Aorta (tissue), 5 donors: ENCODE measurements around the gene CD200R1. TPM values are rescaled to one million over a fixed set of nuclear protein-coding genes. Genes with fewer than 3 reads are reported as not detected.

Experiments used
- ATAC-seq: fragments of 200-7000 bp; cut with Tn5 transposase; one replicate; pipeline ENCODE4 v1.9.1; 2022; ENCODE audit warnings: moderate library complexity; ENCODE audit not compliant: low FRiP score
- DNase-seq, 2 donors: peaks; one replicate each; pipeline ENCODE4 v3.0.0-alpha.2; 2020
- H3K27ac ChIP-seq, 2 donors: one replicate each; pipeline ENCODE4 v1.5.1; 2013; ENCODE audit warnings: low read length in 2 of 2, mild to moderate bottlenecking in 2 of 2, moderate library complexity in 2 of 2, control low read depth in 1 of 2, inconsistent platforms in 1 of 2, low read depth in 1 of 2
- H3K27me3 ChIP-seq, 2 donors: one replicate each; pipeline ENCODE4 v1.6.1; 2013; ENCODE audit warnings: control low read depth in 1 of 2, low read length in 1 of 2, mild to moderate bottlenecking in 1 of 2, moderate library complexity in 1 of 2; ENCODE audit not compliant: insufficient read depth in 2 of 2, control insufficient read depth in 1 of 2
- H3K36me3 ChIP-seq, 2 donors: one replicate each; pipeline ENCODE4 v1.6.1; 2013; ENCODE audit warnings: control low read depth in 1 of 2, low read length in 1 of 2, mild to moderate bottlenecking in 1 of 2; ENCODE audit not compliant: insufficient read depth in 2 of 2, control insufficient read depth in 1 of 2
- H3K4me1 ChIP-seq, 2 donors: one replicate each; pipeline ENCODE4 v1.6.1; 2013; ENCODE audit warnings: low read length in 2 of 2, control low read depth in 1 of 2, mild to moderate bottlenecking in 1 of 2, moderate library complexity in 1 of 2; ENCODE audit not compliant: insufficient read depth in 2 of 2, control insufficient read depth in 1 of 2
- H3K4me3 ChIP-seq, 2 donors: one replicate each; pipeline ENCODE4 v1.5.1; 2013; ENCODE audit warnings: low read length in 2 of 2, control low read depth in 1 of 2, mild to moderate bottlenecking in 1 of 2
- H3K9me3 ChIP-seq: one replicate; pipeline ENCODE4 v1.6.1; 2013; ENCODE audit warnings: mild to moderate bottlenecking, low read length; ENCODE audit not compliant: control insufficient read depth
- WGBS, 2 donors: extraction: QIAGEN DNeasy Blood & Tissue Kit; methylation state at CpG; one replicate each; pipeline ENCODE4 v1.1.7; 2013; 5-methylcytosine and 5-hydroxymethylcytosine counted together
- intact Hi-C, 2 donors: fragments of 100-400 bp; cut with DNase I; formaldehyde crosslinking; loops; one replicate each; pipeline versions ENCODE4 v1.14.2 to v1.15.0; 2022
- polyA plus RNA-seq, 2 donors: library from polyadenylated mRNA; stranded (reverse); fragments of 200-250 nt; gene quantifications; one replicate each; pipeline ENCODE4 v1.2.3, GENCODE V29; 2013
- total RNA-seq, 2 donors: library from RNA; stranded (reverse); fragmentation: NEBNext Ultra II Directional; extraction: Animal tissue kit (Norgen Biotek cat#: 25700); gene quantifications; one replicate each; pipeline ENCODE4 v1.2.1, GENCODE V29; 2021
- donor health status: healthy with polysubstance abuse.
- donor health status: Bipolar disorder and iron deficiency.
- donor health status: DM: no; HTN: no; CAD: no.
- donor health status: DM: no; HTN: no; CAD: no.
- donor health status: DM: yes; HTN: yes; CAD: no.

CD200R1 gene
- total and polyA plus RNA-seq, 4 donors: 0.18 to 6.5 (median 1.7) TPM

DNA sequence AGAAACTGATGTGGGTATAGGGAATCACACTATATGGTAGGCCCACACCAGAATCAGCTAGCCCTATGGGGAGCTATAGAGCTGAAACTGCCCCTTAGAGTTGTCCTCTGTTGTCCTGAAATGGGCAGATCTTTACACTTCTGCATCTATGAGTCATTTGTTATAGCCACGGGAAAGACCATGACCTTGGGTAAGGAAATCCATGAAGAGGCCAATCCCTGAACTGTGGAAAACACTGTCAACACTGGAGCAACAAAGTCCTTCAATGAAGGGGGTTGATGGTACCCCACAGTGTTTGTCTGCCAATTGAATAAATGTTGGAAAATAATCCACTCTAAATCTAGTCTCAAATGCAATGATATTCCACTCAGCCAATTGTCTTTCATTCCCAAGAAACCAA, 5.2 kb upstream of the CD200R1 start:
- ATAC-seq (no peak), DNase-seq (no peak)
- Histone ChIP-seq H3K27ac (no peak overlapping the region), H3K9me3 (no peaks in the 10 kb centered on the region), H3K4me3 (no peak overlapping the region), H3K4me1 (no peaks in the 10 kb centered on the region), H3K36me3 (no peaks in the 10 kb centered on the region), H3K27me3 (no peaks in the 10 kb centered on the region)
- intact Hi-C loops: loop anchor here in 1 of 2 donors (10.0 kb wide), 1 partner anchor 695 kb away; no protein-coding TSS in a partner anchor
- WGBS, 2 donors: 10 to 30% methylated on average over 1 of the region's 1 CpG

DNA sequence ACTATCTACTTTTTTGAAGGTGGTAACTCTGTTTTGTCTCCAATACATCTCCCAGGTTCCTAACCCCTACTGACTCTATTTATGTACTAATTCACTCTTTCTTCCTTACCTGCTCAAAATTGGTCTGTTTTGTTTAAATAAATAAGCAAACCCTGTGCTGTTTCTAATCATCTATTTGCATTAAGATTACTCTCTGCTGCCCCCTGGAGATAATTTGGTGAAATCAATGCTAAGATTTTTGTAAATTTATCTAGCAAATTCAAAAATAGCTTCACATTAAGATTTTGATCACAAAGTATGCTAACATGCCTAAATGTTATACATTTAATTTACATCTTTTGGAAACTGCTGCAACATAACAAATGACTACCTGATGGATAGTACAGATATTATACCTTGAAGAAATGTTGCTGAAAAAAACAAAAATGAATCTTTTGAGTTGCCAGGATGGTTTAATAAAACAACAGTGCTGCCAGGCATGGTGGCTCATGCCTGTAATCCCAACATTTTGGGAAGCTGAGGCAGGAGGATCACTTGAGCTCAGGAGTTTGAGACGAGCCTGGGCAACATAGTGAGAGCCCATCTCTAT, 4.4 kb upstream of the CD200R1 start:
- no peaks in the 10 kb centered on the region for H3K27me3 ChIP-seq
- no peak for DNase-seq
- no peaks in the 10 kb centered on the region for H3K36me3 ChIP-seq
- H3K9me3 ChIP-seq: no peaks in the 10 kb centered on the region
- H3K27ac ChIP-seq: no peak overlapping the region
- 57 to 73% methylated on average over 1 of the region's 1 CpG for WGBS, 2 donors
- intact Hi-C loops: loop anchor here (2.0 to 5.0 kb wide), 3 partner anchors 242 to 397 kb away; no protein-coding TSS in a partner anchor
- ATAC-seq: no peak
- H3K4me3 ChIP-seq: no peak overlapping the region
- H3K4me1 ChIP-seq: no peaks in the 10 kb centered on the region

DNA sequence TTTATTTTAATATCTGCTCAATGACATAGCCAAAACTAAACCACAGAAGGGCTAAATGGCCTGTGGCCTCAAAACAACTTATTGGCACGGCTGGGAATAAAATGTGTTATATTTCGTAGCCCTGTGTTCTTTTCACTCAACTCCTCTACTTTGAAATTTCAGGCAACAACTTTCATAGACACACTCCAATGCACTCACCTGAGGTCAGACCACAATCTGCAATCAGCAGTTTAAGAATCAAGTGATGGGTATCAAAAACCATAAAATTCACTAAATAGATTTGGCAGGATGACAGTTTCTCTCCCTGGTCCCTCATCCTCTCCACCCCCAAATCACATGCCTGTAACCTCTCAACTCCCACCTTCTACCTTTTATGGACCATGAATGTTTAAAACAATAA, 2.0 kb upstream of the CD200R1 start:
- no peaks in the 10 kb centered on the region for H3K4me1 ChIP-seq
- no peak overlapping the region for H3K27ac ChIP-seq
- intact Hi-C loops: loop anchor here (5.0 kb wide), 2 partner anchors 240 to 395 kb away; no protein-coding TSS in a partner anchor
- no peaks in the 10 kb centered on the region for H3K36me3 ChIP-seq
- H3K9me3 ChIP-seq: no peaks in the 10 kb centered on the region
- DNase-seq (no peak), ATAC-seq (no peak)
- 41 to 56% methylated on average over 2 of the region's 2 CpGs for WGBS, 2 donors
- H3K27me3 ChIP-seq: no peaks in the 10 kb centered on the region
- no peak overlapping the region for H3K4me3 ChIP-seq

DNA sequence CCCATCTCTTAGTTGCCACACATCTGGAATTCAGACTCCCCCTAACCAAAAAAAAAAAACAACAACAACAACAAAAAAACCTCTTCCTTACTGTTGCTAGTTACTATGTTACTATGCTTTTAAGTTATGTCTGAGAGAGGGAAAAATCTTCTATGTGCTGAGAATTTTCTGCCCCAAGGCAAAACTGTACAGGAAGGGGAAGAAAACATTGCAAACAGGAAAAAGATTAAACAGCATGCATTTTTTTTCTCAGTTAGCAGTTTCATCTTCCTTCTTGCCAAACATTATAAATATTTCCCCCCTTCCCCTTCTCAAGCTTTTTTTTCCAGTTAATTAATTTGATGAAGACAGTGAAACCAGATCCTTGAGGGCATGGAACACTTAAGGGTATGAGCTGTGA, 1.1 kb upstream of the CD200R1 start:
- DNase-seq (no peak), ATAC-seq (no peak)
- Histone ChIP-seq H3K9me3 (no peaks in the 10 kb centered on the region), H3K27ac (no peak overlapping the region), H3K27me3 (no peaks in the 10 kb centered on the region), H3K4me1 (no peaks in the 10 kb centered on the region), H3K36me3 (no peaks in the 10 kb centered on the region), H3K4me3 (no peak overlapping the region)
- intact Hi-C loops: loop anchor here (5.0 kb wide), 2 partner anchors 239 to 394 kb away; no protein-coding TSS in a partner anchor

DNA sequence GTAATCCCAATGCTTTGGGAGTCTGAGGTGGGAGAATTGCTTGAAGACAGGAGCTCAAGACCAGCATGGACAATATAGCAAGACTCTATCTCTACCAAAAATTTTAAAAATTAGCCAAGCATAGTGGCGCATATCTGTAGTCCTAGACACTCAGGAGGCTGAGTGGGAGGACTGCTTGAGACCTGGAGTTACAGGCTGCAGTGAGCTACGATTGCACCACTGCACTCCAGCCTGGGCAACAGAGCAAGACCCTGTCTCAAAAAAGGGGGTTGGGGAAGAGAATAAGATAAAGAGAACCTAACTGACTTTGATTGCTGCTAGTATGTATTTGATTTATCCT, 755 bp downstream of the CD200R1 start:
- H3K9me3 ChIP-seq: no peaks in the 10 kb centered on the region
- no peaks in the 10 kb centered on the region for H3K27me3 ChIP-seq
- intact Hi-C loops: no loop called here
- H3K4me1 ChIP-seq: no peaks in the 10 kb centered on the region
- ATAC-seq (no peak), DNase-seq (no peak)
- no peaks in the 10 kb centered on the region for H3K36me3 ChIP-seq
- H3K27ac ChIP-seq: no peak overlapping the region
- H3K4me3 ChIP-seq: no peak overlapping the region
- WGBS, 2 donors: 74 to 77% methylated on average over 2 of the region's 2 CpGs

DNA sequence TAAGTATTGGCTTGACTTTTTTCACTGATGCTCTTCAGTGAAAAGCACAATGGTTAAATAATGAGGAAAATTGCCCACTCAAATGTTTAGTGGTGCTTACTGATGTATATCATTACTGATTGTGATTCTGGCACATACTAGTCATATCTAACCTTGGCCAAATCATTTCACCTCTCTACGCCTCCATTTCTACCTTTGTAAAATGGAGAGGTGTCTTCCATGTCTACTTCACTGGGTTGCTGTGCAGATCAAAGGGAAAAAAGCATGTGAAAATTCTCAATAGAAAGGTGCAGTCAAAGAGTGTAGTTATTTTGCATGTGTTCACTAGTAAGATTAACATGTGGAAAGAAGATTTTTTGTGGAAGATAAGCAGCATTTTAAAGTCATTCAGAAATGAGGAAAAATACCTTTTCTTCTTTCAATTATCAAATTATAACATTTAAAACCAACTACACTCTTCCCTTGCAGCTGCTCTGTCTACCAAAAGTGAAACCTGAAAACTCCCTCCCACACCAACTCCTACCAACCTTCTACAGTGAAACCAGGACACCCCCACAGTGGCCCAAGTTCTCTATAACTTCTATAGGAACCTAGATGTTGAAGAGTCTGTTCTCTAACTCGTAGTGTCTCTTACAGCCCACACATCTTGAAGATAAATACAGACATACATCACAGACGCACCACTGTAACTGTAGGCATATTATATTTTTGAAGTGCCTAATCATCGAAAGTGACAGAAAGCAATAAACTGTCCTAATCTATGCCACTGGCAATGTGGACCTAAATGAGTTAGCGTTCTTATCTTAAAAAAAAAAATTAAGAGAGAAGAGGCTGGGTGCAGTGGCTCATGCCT, 1.4 kb downstream of the CD200R1 start:
- Histone ChIP-seq H3K9me3 (no peaks in the 10 kb centered on the region), H3K4me1 (no peaks in the 10 kb centered on the region), H3K4me3 (no peak overlapping the region), H3K36me3 (no peaks in the 10 kb centered on the region), H3K27ac (no peak overlapping the region), H3K27me3 (no peaks in the 10 kb centered on the region)
- intact Hi-C loops: no loop called here
- DNase-seq: no peak
- no peak for ATAC-seq
- 65 to 69% methylated on average over 5 of the region's 5 CpGs for WGBS, 2 donors

DNA sequence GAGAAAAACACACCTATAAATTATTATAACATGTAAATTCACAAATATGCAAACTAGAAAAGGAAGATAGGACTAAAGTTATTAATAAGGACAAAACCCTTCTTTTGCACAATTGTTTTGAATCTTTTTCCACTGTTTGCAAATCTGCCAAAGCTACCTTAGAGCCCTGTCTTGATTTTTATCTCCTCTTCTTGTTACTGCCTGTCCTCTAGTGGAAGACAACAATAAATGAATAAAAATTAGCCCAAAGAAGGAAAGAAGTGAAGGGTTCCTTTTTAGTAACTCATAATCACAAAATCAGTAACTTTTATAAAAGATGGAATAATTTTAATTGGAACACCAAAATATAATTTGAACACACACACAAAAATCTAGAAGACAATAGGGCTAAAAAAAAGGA, 2.7 kb downstream of the CD200R1 start:
- no peaks in the 10 kb centered on the region for H3K27me3 ChIP-seq
- no peak overlapping the region for H3K27ac ChIP-seq
- DNase-seq (no peak), ATAC-seq (no peak)
- H3K36me3 ChIP-seq: no peaks in the 10 kb centered on the region
- intact Hi-C loops: no loop called here
- no peaks in the 10 kb centered on the region for H3K9me3 ChIP-seq
- no peak overlapping the region for H3K4me3 ChIP-seq
- no peaks in the 10 kb centered on the region for H3K4me1 ChIP-seq

DNA sequence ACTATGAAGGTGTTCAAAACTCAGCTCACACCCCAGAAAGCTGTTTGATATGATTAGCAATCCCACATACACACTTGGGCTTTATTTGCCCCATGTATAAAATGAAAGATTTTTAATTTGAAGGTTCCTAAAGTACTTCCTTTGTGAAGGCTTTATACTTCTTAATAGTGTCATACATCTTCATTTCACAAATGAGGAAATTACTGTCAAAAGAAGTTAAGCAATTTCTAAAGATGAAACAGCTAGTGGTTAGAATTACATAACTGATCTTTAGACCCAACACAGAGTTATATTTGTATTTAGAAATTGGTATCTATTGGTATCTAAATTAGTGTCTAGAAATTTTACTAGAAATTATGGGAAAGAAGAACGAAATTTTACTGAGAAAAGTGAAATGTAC, 7.1 kb downstream of the CD200R1 start:
- peaks cover 0 to 1% of the 10 kb centered on the region in 2 donors for H3K27me3 ChIP-seq
- DNase-seq: no peak
- intact Hi-C loops: no loop called here
- H3K4me3 ChIP-seq: no peak overlapping the region
- ATAC-seq: no peak
- H3K9me3 ChIP-seq: peaks cover 4% of the 10 kb centered on the region
- H3K4me1 ChIP-seq: no peaks in the 10 kb centered on the region
- 66 to 69% methylated on average over 1 of the region's 1 CpG for WGBS, 2 donors
- H3K27ac ChIP-seq: no peak overlapping the region
- H3K36me3 ChIP-seq: no peaks in the 10 kb centered on the region

DNA sequence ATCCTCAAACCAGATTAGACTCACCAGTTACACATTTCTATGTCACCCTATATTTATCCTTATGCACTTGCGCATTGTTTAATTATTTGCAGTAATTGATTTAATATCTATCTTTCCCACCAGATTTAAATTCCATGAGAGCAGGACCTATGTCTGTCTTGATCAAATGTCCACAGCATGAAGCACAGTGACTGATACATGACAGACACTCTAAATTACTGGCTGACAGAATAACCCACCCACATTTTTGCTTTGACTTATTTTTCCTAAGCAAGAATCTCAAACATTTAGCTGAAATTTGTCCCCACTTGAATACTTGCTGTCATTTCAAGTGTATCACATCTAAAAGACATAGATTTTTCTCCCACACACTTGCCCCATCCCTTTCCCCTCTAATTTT, 7.5 kb downstream of the CD200R1 start:
- H3K9me3 ChIP-seq: peaks cover 4% of the 10 kb centered on the region
- H3K4me1 ChIP-seq: no peaks in the 10 kb centered on the region
- peaks cover 0 to 1% of the 10 kb centered on the region in 2 donors for H3K27me3 ChIP-seq
- intact Hi-C loops: no loop called here
- no peak overlapping the region for H3K27ac ChIP-seq
- DNase-seq (no peak), ATAC-seq (no peak)
- H3K4me3 ChIP-seq: no peak overlapping the region
- H3K36me3 ChIP-seq: no peaks in the 10 kb centered on the region
- WGBS, 2 donors: 94 to 100% methylated on average over 1 of the region's 1 CpG
